ENCODE results near the gene LDB2.

DNA sequence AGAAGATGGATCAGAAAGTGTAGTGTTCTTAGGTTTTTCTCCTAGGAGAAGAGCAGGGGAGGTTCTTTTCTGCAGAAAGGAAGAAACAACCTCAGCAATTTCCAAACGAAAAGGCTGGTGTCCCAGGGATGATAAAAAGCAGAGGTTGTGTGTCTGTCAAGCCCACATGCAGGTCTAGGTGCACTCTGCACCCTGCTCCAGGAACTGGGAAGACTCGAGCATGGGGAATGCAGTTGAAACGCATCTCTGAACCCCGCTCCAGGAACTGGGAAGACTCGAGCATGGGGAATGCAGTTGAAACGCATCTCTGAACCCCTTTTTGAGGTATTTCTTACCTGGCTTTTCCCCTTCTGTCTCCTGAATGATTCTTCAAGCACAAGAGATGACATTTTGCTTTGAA is 171.2 kb downstream of the LDB2 start:
- TF ChIP-seq, protein P1, sequence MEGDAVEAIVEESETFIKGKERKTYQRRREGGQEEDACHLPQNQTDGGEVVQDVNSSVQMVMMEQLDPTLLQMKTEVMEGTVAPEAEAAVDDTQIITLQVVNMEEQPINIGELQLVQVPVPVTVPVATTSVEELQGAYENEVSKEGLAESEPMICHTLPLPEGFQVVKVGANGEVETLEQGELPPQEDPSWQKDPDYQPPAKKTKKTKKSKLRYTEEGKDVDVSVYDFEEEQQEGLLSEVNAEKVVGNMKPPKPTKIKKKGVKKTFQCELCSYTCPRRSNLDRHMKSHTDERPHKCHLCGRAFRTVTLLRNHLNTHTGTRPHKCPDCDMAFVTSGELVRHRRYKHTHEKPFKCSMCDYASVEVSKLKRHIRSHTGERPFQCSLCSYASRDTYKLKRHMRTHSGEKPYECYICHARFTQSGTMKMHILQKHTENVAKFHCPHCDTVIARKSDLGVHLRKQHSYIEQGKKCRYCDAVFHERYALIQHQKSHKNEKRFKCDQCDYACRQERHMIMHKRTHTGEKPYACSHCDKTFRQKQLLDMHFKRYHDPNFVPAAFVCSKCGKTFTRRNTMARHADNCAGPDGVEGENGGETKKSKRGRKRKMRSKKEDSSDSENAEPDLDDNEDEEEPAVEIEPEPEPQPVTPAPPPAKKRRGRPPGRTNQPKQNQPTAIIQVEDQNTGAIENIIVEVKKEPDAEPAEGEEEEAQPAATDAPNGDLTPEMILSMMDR (IDR thresholded peaks at IDR 0.05): no peak
- no peak for TF ChIP-seq POLR2A (IDR thresholded peaks at IDR 0.05)

Data from heart left ventricle (tissue), 13 donors.